ENCODE results near the gene HAUS8.
"Not testable (repeated sequence)": the region's sequence is repeated elsewhere in the genome, so short reads cannot be mapped to it uniquely, and the experiment has no call there.

Gene HAUS8, protein sequence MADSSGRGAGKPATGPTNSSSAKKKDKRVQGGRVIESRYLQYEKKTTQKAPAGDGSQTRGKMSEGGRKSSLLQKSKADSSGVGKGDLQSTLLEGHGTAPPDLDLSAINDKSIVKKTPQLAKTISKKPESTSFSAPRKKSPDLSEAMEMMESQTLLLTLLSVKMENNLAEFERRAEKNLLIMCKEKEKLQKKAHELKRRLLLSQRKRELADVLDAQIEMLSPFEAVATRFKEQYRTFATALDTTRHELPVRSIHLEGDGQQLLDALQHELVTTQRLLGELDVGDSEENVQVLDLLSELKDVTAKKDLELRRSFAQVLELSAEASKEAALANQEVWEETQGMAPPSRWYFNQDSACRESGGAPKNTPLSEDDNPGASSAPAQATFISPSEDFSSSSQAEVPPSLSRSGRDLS

DNA sequence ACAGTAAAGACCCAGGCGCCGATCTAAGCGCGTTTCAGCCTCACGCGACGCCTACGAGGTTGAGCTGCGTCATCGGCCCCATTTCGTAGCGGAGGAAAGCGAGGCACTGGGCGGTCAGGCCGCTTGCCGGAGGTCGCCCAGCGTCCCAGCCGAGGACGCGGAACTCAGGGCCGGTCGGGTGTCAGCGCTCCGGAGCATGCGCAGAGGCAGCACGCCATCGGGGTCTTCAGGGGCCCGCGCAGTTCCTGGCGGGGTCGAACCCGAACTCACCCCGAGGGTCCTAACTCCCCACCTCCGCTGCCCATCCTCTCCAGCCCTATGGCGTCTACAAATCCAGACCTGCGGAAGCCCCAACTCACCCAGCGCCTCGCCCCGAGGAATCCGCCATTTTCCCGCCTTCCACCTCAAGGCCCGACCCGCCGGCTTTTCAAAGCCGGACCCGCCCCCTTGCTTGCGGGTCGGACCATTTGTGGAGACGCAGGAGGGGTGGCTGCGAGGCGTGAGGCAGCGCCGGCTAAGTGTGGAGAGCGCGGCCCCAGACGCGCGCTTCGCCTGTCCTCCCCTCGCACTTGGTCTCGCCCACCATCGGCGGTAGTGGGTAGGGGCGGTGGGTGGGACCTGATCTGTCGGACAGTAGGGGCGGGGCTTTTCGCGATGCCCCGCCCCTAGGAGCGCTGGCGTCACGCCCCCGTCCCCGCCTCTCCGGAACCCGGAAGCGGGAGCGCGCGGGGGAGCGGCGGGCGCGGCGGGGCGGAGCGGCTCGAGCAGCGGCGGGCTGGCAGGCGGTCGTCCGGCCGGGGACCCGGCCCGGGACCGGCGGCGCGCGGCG, at the start of gene HAUS8, which contains the start of gene MYO9B:
Gene HAUS8 (minus strand): TSS at position 418 of the 829 bp plus-strand sequence. CDS start 30 bp downstream, at position 388.
Gene MYO9B (plus strand): TSS at position 743 of the 829 bp plus-strand sequence. CDS start 25,941 bp downstream, outside the sequence.
- DNase-seq, result peak; percentile 99

DNA sequence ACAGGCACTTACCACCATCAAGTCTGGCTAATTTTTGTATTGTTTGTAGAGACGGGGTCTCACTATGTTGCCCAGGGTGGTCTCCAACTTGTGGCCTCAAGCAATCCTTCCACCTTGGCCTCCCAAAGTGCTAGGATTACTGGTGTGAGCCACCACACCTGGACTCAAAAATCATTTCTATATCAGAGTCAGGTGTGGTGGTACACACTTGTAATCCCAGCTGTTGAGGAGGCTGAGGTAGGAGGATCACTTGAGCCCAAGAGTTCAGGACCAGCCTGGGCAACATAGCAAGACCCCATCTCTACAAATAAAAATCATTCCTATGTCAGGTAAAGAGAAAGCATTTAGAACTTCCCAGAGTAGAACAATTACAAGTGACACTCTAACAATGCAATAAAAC, 48.8 kb upstream of the HAUS8 start:
- no peak for DNase-seq

DNA sequence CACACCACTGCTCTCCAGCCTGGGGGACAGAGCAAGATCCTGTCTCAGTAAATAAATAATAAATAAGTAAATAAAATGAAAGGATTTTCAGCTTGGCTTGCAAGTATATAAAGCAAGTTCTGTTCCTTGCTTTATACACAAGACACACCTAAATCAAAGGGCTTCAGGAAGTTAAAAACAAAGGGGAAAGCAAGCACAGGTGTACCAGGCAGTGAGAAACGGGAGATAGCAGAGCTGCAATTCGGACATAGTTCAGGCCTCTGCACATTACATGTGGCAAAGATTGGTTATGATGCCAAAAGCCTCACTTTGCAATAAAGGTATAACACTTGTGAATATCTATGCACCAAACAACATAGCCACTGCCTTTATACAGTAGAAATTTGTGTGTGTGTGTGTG, 47.8 kb upstream of the HAUS8 start:
- DNase-seq, result no peak

DNA sequence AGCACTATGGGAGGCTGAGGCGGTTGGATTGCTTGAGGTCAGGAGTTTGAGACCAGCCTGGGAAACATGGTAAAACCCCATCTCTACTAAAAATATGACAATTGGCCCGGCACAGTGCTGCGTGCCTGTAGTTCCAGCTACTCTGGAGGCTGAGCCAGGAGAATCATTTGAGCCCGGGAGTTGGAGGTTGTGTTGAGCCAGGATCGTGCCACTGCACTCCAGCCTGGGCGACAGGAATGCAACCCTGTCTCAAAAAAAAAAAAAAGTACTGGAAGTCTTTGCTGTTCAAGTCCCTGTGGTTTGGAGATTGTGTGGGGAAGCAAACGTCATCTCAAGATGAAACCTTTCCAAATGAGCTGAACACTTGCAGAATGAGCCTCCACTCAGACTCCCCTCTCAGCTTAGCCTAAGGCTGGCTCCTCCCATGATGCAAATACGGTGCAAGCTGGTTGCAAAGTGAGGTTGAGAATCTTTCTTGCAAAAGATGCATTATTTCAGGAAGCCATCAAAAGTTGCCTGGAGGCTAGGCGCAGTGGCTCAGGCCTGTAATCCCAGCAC, 46.6 kb upstream of the HAUS8 start:
- DNase-seq, result peak; percentile 34

DNA sequence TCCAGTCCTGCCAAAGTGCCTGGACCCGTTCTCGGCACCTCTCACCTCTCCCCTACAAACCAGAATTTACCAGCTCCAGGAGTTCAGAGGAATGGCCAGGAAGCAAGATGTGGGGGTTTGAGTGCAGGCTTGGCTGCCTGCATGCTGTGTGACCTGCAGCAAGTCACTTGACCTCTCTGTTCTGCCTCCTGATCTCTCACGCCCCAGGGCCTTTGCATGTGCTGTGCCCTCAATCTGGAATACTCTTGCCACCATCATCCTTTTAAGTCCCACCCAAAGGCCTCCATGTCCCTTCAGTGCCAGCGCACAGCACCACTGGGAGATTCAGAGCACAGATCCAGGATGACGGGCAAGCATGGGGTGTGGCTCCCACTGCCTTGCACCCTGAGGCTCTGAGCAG, 43.7 kb upstream of the HAUS8 start:
- DNase-seq, result no peak

DNA sequence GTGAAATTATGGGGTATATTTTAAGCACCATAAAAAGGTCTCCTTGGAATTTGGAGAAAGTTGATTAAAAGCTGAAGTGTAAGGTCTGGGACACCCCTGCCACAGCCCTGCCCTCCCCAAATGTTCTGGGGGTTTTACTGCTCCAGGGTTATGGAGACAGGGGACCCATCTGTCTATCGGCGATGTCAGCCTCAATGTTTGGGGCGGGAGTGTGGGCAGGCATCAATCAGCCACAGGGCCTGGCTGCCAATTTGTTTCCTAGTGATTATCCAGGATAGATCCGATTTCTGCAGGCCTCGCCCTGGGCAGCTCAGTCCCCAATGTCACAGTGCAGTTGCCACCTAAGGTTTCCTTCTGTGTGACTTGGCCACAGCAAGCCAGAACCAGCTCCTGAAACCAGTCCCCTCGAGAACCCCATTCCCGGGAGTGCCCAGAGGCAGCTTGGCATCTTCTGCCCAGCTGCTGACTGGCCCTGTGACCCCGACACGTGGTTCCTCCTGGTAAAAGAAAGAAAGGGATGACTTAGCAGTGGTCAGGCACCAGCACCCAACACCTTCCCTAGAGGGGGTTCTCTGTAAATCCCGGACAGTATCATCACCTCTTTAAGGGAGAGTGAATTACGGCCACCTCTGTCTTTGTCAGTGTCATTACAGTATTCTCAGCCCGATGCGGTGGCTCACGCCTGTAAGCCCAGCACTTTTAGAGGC, 41.9 kb upstream of the HAUS8 start:
- DNase-seq, result no peak

DNA sequence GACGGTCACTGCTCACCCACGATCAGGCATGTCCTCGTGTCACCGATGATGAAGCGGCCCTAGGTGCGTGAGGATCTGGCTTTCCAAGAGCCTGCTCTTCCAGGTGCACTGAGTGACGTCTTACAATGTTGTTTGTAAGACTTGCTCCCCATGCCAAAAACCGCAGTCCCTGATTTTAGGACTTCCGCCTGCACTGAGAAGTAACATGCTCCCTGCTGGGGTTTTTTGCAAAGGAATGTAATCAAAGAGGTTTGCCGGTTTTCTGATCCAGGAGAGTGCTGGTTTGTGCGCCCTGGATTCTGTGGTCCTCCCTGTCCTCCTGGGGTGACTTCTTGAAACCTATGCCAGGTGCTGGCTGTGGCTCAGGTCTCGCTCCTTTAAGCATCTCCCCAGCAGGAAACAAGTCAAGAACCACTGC, 39.2 kb upstream of the HAUS8 start:
- DNase-seq, result no peak

DNA sequence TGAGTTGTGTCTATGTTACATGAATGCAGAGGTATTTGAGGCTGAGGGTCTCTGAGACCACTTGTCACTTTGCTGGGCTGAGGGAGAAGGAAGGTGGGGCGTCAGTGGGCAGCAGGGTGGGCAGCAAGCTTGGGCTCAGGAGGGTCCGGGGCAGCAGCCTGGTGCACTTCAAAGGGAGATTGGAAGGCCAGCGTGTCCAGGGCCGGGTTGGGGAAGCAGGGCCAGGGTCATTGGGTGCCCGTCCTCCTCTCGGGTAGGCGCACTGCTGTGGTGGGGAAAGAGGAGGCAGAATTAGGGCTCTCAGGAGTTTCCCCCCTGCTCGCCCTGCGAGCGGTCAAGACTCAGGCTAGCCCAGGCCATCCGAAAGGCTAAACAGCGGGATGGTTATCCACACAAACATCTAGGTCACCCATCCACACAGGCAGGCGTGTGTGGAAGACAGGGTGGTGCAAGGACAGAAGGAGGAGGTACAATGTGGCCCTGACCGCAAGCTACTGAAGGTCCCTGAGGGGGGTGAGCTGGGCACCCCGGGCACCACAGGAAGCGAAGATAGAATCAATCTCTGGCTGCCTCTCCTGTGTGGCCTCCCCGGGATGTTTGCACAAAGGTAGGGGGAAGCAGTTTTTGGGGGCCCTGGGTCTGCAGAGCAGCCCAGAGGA, 38.0 kb upstream of the HAUS8 start:
- DNase-seq, result peak; percentile 41

DNA sequence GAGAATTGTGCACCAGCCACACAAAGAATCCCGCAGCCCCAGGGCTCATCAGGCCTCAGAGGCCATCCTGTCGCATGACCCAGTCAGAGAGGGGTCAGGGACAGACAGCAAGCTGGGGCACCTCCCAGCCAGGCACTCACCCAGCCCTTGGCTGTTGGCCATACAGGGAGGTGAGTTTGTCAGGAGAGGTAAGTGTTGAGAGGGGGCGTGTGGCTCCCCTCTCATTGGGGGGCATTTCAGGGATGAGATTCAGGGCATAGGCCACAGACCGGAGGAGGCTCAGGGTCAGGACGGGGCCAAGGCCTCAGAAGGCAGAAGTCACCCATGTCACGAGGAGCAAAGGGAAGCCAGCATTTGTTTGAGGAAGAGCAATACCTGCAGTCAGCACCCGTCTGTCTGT, 37.4 kb upstream of the HAUS8 start:
- no peak for DNase-seq

DNA sequence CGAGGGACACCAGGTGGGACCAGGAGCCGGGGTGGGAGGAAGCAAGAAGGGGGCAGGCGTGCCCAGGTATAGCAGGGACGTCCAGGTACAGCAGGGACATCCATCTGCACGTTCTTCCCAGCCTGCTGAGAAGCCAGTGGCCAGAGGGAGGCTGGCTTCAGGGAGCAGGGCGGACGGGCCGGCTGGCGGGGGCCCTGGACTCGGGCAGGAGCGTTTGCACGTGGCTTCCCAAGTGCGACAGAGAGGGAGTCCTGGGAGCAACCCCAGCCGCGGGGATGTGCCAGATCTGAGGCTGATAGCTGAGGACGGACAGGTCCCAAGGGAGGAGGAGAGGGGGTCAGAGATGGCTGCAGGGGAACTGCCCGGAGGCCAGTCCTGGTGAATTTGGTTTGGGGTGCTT, 37.0 kb upstream of the HAUS8 start:
- DNase-seq, result no peak

DNA sequence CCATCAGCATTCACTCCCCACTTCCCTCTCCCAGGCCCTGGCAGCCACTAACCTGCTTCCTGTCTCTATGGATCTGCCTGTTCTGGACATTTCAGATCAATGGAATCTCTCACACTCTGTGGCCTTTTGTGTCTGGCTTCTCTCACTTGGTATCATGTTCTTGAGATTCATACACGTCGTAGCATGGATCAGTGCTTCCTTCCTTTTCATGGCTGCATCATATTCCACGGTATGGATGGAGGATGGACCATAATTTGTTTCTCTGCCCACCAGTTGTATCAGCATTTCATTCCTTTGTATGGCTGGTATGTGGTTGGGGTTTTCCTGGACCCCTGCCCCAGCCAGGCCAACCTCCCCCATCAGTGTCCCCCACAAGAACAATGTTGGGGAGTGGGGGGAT, 36.5 kb upstream of the HAUS8 start:
- no peak for DNase-seq

DNA sequence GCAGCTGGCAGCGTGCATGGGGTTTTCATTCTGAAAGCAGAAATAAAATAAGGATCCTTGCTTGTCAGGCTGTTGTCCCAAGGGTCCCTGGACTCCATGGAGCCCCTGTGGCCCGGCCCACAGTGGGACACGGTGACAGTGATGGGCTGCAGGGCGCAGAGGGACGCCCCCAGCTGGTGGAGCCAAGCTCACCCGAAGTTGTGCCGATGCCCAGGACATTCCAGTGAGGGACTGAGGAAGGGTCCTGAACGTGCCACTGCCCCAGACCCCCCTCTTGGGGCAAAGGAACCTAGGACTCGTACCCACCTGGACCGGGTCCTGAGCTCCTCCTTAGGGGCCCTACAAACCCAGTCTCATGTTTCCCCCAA, 35.3 kb upstream of the HAUS8 start:
- no peak for DNase-seq

DNA sequence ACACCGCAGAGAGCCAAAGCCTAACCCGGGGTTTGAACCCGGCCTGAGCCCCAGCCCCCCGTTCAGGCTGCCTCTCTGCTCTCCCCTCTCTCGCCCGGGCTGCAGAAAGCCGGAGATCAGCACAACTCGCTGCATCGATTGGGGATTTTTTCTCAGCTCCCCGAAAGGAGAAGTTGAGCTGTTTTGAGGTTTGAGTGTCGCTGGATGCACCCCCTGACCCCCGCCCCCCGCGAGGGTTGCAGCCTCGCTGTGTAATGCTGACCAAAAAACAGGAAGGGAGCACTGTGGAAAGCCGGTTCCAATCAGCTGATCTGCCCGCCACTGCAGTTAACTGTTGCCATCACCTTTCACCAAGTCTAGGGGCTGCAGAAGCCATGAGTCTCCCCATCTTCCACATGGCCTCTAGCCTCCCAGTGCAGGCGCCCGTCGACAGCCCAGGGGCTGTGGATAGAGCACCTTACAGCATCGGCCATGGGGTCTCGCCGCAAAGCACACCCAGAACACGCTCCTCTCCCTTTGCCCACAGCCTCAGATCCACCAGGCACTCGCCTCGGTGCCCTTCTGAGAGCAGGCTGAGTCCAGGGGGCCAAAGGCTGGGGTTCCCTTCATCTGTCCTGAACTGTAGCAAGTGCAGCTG, 34.8 kb upstream of the HAUS8 start:
- DNase-seq, result peak; percentile 93

DNA sequence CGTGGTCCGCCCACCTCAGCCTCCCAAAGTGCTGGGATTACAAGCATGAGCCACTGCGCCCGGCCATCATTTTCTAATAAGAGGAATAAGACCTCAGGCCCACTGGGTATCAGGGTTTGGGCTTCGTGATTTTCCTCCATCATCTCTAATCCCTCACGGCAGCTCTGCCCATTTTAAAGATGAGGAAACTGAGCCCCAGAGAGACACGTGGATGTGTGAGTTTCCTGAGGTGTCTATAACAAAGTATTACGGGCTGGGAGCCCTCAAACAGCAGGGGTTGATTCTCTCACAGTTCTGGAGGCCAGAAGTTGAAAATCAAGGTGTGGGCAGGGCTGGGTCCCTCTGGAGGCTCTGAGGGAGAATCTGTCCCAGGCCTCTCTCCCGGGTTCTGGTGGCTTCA, 34.0 kb upstream of the HAUS8 start:
- DNase-seq, result no peak

DNA sequence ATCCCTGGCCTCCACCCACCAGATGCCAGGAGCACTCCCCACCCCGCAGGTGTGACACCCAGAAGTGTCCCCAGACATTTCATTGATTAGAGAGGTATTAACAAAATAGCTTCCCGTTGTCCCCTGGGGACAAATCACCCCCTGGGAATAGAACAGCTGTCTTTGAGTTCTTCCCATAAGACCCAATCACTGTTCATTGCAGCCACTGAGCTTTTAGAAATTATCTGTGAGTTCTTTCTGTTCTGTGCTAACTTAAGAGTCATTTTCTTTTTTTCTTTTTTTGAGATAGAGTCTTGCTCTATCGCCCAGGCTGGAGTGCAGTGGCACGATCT, 33.2 kb upstream of the HAUS8 start:
- no peak for DNase-seq

DNA sequence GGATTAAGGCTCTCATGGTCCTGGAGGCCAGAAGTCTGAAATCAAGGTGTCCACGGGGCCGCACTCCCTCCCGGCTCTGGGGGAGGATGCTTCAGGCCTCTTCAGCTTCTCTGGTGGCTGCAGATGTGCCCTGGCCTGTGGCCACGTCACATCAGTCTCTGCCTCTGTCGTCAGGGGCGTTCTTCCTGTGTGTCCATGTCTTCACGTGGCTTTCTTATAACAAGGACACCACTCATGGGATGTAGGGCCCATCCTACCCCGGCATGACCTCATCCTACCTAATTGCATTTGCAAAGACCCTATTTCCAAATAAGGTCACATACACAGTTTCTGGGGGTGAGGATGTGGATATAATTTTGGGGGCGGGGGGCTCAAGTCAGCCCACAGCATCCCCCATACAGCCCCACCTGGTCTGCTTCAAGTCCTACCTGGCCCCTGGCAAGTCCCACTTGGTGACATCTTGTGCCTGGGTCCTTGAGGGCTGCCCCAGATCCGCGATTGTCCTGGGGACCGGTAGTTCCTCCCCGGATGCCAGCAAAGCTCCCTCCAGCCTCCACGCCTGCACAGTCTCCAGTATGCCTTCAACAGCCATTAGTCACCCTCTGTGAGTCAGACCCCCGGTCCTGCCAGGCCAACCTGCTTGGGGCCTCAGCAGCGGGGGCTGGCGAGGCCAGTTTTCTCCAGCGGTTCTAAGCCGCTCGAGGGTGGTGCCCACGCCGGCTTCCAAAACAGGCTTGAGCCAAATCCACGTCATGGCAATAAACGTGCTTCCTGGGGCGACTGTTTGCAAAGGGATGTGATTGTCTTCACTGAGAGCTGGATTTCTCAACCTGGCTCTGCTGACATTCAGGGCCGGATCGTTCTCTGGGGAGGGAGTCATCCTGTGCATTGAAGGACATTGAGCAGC, 32.5 kb upstream of the HAUS8 start:
- peak; percentile 54 for DNase-seq

DNA sequence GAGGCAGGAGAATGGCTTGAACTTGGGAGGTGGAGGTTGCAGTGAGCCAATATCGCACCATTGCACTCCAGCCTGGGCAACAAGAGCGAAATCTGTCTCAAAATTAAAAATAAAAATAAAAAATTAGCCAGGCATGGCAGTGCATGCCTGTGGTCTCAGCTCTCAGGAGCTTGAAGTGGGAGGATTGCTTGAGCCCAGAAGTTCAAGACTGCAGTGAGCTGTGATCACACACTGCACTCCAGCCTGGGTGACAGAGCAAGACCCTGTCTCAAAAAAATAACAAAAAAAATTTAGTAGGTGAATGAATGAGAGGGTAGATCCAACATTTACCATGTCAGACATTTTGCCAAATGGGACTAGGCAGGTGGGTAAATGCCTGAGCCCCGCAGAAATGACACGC, 31.7 kb upstream of the HAUS8 start:
- not testable (repeated sequence) for DNase-seq

DNA sequence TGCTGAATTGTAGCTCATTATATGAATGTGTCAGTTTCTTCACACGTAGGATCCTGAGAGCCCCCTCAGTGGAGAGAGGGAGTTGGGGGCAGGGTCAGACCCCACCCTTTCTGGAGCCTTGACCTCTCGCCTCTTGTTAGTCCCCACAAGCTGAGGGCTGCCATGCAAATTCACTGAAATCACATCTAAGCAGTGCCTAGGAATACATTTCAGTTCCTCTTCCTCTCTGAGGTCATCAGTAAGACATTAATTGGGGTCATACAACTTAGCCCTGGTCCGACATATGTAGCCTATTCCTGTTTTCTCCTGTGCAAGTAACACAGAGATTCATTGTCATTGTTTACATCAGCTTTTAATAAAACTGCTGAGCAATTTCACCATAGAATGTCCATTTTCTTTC, 30.3 kb upstream of the HAUS8 start:
- no peak for DNase-seq

DNA sequence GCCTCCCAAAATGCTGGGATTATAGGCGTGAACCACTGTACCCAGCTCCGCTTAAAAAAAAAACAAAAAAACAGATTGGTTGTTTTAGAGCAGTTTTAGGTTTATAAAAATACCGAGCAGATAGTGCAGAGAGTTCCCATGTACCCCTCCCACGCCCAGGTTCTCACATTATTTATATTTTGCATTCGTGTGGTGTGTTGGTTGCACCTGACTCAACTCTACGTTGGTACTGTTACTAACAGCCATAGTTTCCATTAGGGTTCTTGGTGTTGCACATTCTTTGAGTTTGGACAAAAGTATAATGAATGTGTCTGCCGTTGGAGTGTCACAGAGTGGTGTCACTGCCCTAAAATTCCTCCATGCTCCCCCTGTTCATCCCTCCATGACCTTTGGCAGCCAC, 29.4 kb upstream of the HAUS8 start:
- DNase-seq, result no peak

DNA sequence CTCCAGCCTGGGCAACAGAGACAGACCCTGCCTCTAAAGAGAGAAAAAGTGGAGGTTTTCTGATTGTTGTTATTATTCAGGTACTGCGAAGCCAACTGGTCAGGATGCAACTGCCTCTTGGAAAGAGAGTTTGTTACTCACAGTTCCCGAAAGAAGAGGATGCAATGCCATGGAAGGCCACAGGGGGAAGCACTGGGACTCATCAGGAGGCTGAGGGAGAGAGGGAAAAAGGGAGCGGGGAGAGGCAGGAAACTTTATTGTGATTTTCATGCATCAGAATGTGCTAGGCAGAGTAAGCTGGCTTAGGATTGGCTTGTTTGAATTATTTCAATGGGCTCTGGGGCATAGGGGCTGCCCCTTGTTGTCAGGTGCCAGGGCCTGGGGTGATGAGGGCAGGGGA, 27.9 kb upstream of the HAUS8 start:
- peak; percentile 54 for DNase-seq

All from hematopoietic multipotent progenitor cell treated with erythropoietin and hydrocortisone succinate and interleukin-3 and kit ligand, for 4 days (in vitro differentiated cells).